Stomach (tissue), 9 donors: ENCODE data around the gene DBN1. TPM values are rescaled to one million over a fixed set of nuclear protein-coding genes. Genes with fewer than 3 reads are reported as not detected.

ENCODE experiments used
- DNase-seq, 2 donors: peaks; one replicate each; pipeline versions ENCODE4 v3.0.0 to v3.0.0-alpha.2; 2013 to 2019
- H3K27ac ChIP-seq, 5 donors: fragments of 200-600 bp in 4 of 5; sonication (generic) in 4 of 5; one replicate each; pipeline ENCODE4 v1.5.1; 2013 to 2019; ENCODE audit warnings: mild to moderate bottlenecking in 1 of 5, moderate library complexity in 1 of 5
- H3K27me3 ChIP-seq, 3 donors: fragments of 200-600 bp; sonication (generic); one replicate each; pipeline ENCODE4 v1.5.1; 2017 to 2019; ENCODE audit warnings: mixed run types in 1 of 3
- H3K36me3 ChIP-seq, 4 donors: fragments of 200-600 bp; sonication (generic); 1 replicate in 3 of 4; 2 replicates in 1 of 4; pipeline ENCODE4 v1.5.1; 2016 to 2019
- H3K4me1 ChIP-seq, 4 donors: fragments of 200-600 bp; sonication (generic); one replicate each; pipeline ENCODE4 v1.5.1; 2016 to 2019
- H3K4me3 ChIP-seq, 4 donors: fragments of 200-600 bp; sonication (generic) in 3 of 4; one replicate each; pipeline ENCODE4 v1.5.1; 2016 to 2019; ENCODE audit warnings: mild to moderate bottlenecking in 1 of 4
- H3K9me3 ChIP-seq, 4 donors: fragments of 200-600 bp; sonication (generic); one replicate each; pipeline ENCODE4 v1.5.1; 2016 to 2019
- CTCF ChIP-seq, 7 experiments: fragments of 450-650 bp in 4 of 7; fragments of 200-600 bp in 3 of 7; sonication (generic) in 3 of 7; IDR thresholded peaks; one replicate each; pipeline ENCODE4 v1.5.1; 2016 to 2019; ENCODE audit warnings: antibody characterized with exemption in 7 of 7, control low read depth in 2 of 7, mild to moderate bottlenecking in 1 of 7
- EP300 ChIP-seq: sonication (generic); formaldehyde crosslinking; IDR thresholded peaks from one replicate; pipeline ENCODE4 v1.6.1; 2017; ENCODE audit warnings: antibody characterized with exemption
- POLR2A ChIP-seq, 4 donors: fragments of 450-650 bp; IDR thresholded peaks; one replicate each; pipeline ENCODE4 v1.6.1; 2016; ENCODE audit warnings: antibody characterized with exemption in 4 of 4, control low read depth in 2 of 4, mild to moderate bottlenecking in 1 of 4, moderate library complexity in 1 of 4
- POLR2AphosphoS5 ChIP-seq, 3 donors: sonication (generic); formaldehyde crosslinking; IDR thresholded peaks; one replicate each; pipeline ENCODE4 v1.6.1; 2016; ENCODE audit warnings: antibody characterized with exemption in 3 of 3
- WGBS, 5 donors: extraction: QIAGEN DNeasy Blood & Tissue Kit in 3 of 5; methylation state at CpG; one replicate each; pipeline versions ENCODE4 v1.1.5 to v1.1.7; 2013 to 2018; 5-methylcytosine and 5-hydroxymethylcytosine counted together
- intact Hi-C: fragments of 100-400 bp; cut with DNase I; formaldehyde crosslinking; loops from one replicate; pipeline ENCODE4 v1.15.1; 2023; ENCODE audit warnings: low total_unique reads
- polyA plus RNA-seq, 3 donors: library from polyadenylated mRNA; stranded (reverse); fragments of 200-250 nt; gene quantifications; one replicate each; pipeline ENCODE4 v1.2.3, GENCODE V29; 2013
- total RNA-seq, 5 donors: library from RNA; depleted of rRNA; stranded (reverse); fragments of >200 nt; gene quantifications; one replicate each; pipeline versions ENCODE4 v1.1.0 to v1.2.3, GENCODE V29; 2014 to 2016
- donor health status: healthy with polysubstance abuse.
- donor health status: Bipolar disorder and iron deficiency.
- donor health status: healthy.

DBN1 gene
- total and polyA plus RNA-seq, 8 donors, result 14.7 to 78.1 (median 36.5) TPM

DNA sequence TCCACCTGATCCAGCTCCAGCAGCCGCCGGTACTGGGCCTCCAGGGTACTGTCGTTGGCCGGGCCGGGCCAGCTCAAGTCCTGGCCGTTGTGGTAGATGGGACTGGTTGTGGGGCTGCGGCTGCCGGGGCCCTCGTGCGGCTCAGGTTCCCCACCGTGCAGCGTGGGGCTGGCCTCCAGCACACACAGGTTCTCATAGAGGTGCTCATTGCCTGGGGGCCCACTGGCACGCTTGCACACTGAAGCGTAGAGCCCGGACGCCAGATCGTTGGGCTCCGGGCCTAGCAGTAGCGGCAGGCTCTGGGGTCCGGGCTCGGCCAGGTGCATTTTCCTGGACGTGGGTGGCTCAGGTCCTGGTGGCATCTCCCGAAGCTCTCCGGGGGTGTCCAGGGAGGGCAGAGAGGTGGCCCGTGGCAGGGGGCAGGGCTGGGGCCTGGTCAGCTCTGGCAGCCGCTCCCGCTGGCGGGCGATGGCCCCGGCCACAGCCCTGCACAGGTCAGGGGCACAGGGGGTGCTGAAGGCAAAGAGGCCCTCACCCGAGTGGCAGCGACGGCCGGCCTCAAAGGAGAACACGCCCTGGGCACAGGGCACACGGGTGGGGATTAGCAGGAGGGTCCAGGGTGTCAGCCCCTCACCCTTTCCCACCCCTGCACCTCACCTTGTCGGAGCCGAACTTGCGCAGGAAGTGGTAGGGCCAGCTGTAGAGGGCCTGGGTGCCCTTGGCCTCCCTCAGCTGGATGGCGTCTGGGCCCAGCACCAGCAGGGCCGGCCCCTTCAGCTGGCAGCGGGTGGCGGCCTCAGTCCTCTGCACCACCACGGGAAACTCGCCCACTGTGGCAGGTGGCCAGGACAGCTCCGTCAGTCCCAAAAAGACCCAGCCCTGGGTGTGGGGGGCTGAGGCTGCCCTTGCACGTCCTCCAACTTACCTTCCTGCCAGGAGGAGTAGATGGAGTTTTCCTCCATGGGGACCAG lies 30.9 kb upstream of the DBN1 start:
- H3K36me3 ChIP-seq, result peaks cover 0 to 22% (median 12%) of the 10 kb centered on the region in 4 donors
- 85 to 92% (median 91%) methylated on average over 23 to 47 of the region's 47 CpGs for WGBS, 5 donors
- TF ChIP-seq POLR2AphosphoS5 (IDR thresholded peaks at IDR 0.05) (no peak), POLR2A (IDR thresholded peaks at IDR 0.05) (no peak), EP300 (no peak), CTCF (IDR thresholded peaks at IDR 0.05) (no peak)
- peaks cover 0 to 18% (median 9%) of the 10 kb centered on the region in 4 donors for H3K4me1 ChIP-seq
- H3K27me3 ChIP-seq, result no peaks in the 10 kb centered on the region
- no peak for DNase-seq
- intact Hi-C loops, result loop anchor here (5.0 kb wide), 1 partner anchor 112 kb away; no protein-coding TSS in a partner anchor
- H3K4me3 ChIP-seq, result no peak overlapping the region
- H3K9me3 ChIP-seq, result no peaks in the 10 kb centered on the region
- H3K27ac ChIP-seq, result no peak overlapping the region

DNA sequence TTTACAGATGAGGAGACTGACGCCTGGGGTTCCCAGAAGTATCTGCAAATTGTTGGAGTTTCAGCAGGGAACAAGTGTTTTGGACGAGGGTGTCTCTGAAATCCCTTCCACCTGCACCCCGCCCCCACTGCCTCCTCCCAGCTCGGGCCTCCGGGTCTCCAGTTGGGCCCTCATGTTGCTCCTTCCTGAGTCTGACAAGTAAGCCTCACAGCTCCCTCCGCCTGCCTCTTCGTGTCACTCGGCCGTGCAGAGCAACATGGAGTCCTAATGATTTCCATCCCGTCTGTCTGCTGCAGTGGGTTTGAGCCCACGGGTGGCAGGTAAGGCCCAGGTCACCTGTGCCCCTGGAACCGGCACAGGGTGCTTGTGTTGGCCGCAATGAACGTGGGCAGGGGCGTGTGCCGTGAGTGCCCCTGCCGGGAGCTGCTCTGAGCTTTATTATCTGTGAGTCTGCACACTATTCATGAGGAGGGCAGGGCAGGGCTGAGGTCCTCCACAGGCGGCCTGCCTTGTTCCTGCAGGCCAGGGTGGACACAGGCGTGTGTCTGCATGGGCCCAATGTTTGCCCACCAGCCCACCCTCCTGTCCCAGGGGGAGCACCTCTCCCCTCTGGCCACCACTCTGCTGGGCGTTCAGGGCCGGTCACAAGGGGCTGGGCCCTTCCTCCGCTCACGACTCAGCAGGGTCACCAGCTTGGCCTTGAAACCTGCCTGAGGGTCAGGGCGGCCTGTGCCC lies 30.1 kb upstream of the DBN1 start:
- intact Hi-C loops, result loop anchor here (5.0 kb wide), 1 partner anchor 111 kb away; no protein-coding TSS in a partner anchor
- H3K36me3 ChIP-seq, result peaks cover 0 to 22% (median 12%) of the 10 kb centered on the region in 4 donors
- no peak for DNase-seq
- H3K27me3 ChIP-seq, result no peaks in the 10 kb centered on the region
- peaks cover 1 to 16% (median 10%) of the 10 kb centered on the region in 4 donors for H3K4me1 ChIP-seq
- H3K4me3 ChIP-seq, result no peak overlapping the region
- no peak for TF ChIP-seq POLR2A (IDR thresholded peaks at IDR 0.05)
- TF ChIP-seq POLR2AphosphoS5 (IDR thresholded peaks at IDR 0.05), result no peak
- no peak for TF ChIP-seq EP300
- no peak for TF ChIP-seq CTCF (IDR thresholded peaks at IDR 0.05)
- no peaks in the 10 kb centered on the region for H3K9me3 ChIP-seq
- H3K27ac ChIP-seq, result no peak overlapping the region
- WGBS, 5 donors, result 73 to 89% (median 82%) methylated on average over 16 to 24 of the region's 24 CpGs

GRCh38 chr5:177502886-177503285 lies 29.5 kb upstream of the DBN1 start:
- Histone ChIP-seq H3K27ac (no peak overlapping the region), H3K9me3 (no peaks in the 10 kb centered on the region), H3K36me3 (peaks cover 0 to 22% (median 12%) of the 10 kb centered on the region in 4 donors), H3K27me3 (no peaks in the 10 kb centered on the region), H3K4me1 (peaks cover 7 to 23% (median 16%) of the 10 kb centered on the region in 4 donors), H3K4me3 (no peak overlapping the region)
- WGBS, 5 donors, result 81 to 86% (median 83%) methylated on average over 16 of the region's 16 CpGs
- TF ChIP-seq POLR2A (IDR thresholded peaks at IDR 0.05), result no peak
- TF ChIP-seq EP300, result no peak
- no peak for TF ChIP-seq POLR2AphosphoS5 (IDR thresholded peaks at IDR 0.05)
- TF ChIP-seq CTCF (IDR thresholded peaks at IDR 0.05), result no peak
- intact Hi-C loops, result loop anchor here (5.0 kb wide), 1 partner anchor 111 kb away; no protein-coding TSS in a partner anchor
- no peak for DNase-seq
